HepG2 (cell line): ENCODE results near the gene PNMA3. TPM values are rescaled to one million over a fixed set of nuclear protein-coding genes. Genes with fewer than 3 reads are reported as not detected.
A peak's percentile ranks its signal among the peaks of the same experiment; 100 is the strongest.

Source experiments
- ATF5 ChIP-seq: sonication (generic); formaldehyde crosslinking; IDR thresholded peaks from 2 replicates; pipeline ENCODE4 v1.4.0; 2020; ENCODE audit warnings: mild to moderate bottlenecking, low read depth, missing genetic modification reagents
- DDIT3 ChIP-seq: sonication (generic); formaldehyde crosslinking; IDR thresholded peaks from 2 replicates; pipeline ENCODE4 v1.4.0; 2020; ENCODE audit warnings: mild to moderate bottlenecking, missing genetic modification reagents
- MYC ChIP-seq: sonication (generic); formaldehyde crosslinking; IDR thresholded peaks from 2 replicates; pipeline ENCODE4 v1.9.0; 2021; ENCODE audit warnings: missing genetic modification reagents, borderline replicate concordance
- NR2C2 ChIP-seq: sonication (generic); formaldehyde crosslinking; IDR thresholded peaks from 2 replicates; pipeline ENCODE4 v1.4.0; 2020; ENCODE audit warnings: missing genetic modification reagents, mild to moderate bottlenecking, moderate library complexity, borderline replicate concordance
- POLR2G ChIP-seq: fragments of 200-400 bp; formaldehyde crosslinking; IDR thresholded peaks from 2 replicates; pipeline ENCODE4 v1.6.1; 2018; ENCODE audit warnings: mild to moderate bottlenecking, low read depth, low read length, moderate library complexity
- SP2 ChIP-seq: sonication (generic); formaldehyde crosslinking; IDR thresholded peaks from 2 replicates; pipeline ENCODE4 v1.5.1; 2020; ENCODE audit warnings: mild to moderate bottlenecking, missing genetic modification reagents
- STAT5B ChIP-seq: sonication (generic); formaldehyde crosslinking; IDR thresholded peaks from 2 replicates; pipeline ENCODE4 v1.4.0; 2020; ENCODE audit warnings: missing genetic modification reagents
- TCF12 ChIP-seq, 2 experiments: fragments of 450-650 bp in 1 of 2; sonication (generic) in 1 of 2; formaldehyde crosslinking in 1 of 2; IDR thresholded peaks; 2 replicates each; pipeline versions ENCODE4 v1.6.1 to v1.8.0; 2017 to 2022; ENCODE audit warnings: antibody characterized with exemption in 1 of 2, mild to moderate bottlenecking in 1 of 2, missing genetic modification reagents in 1 of 2, moderate library complexity in 1 of 2
- ZBTB43 ChIP-seq: sonication (generic); formaldehyde crosslinking; conservative IDR thresholded peaks from 2 replicates; pipeline ENCODE4 v1.4.0; 2020; ENCODE audit warnings: missing genetic modification reagents
- ZNF362 ChIP-seq: sonication (generic); formaldehyde crosslinking; IDR thresholded peaks from 2 replicates; pipeline ENCODE4 v1.4.0; 2020; ENCODE audit warnings: missing genetic modification reagents, mild to moderate bottlenecking, borderline replicate concordance
- ZNF512B ChIP-seq: sonication (generic); formaldehyde crosslinking; IDR thresholded peaks from 2 replicates; pipeline ENCODE4 v1.5.1; 2020; ENCODE audit warnings: missing genetic modification reagents, mild to moderate bottlenecking, borderline replicate concordance
- ZNF619 ChIP-seq: sonication (generic); formaldehyde crosslinking; IDR thresholded peaks from 2 replicates; pipeline ENCODE4 v1.4.0; 2020; ENCODE audit warnings: mild to moderate bottlenecking, missing genetic modification reagents
- ZNF672 ChIP-seq: sonication (generic); formaldehyde crosslinking; IDR thresholded peaks from 2 replicates; pipeline ENCODE4 v1.8.1; 2022; ENCODE audit warnings: missing genetic modification reagents
- ZSCAN22 ChIP-seq: sonication (generic); formaldehyde crosslinking; IDR thresholded peaks from 2 replicates; pipeline ENCODE4 v1.4.0; 2020; ENCODE audit warnings: mild to moderate bottlenecking, missing genetic modification reagents
- polyA plus RNA-seq, 8 experiments: library from polyadenylated mRNA; depleted of rRNA in 3 of 8; stranded (reverse) in 7 of 8; unstranded in 1 of 8; fragments of >200 nt; fragmentation: Illumina TruSeq in 4 of 8; extraction: Trizol in 4 of 8; gene quantifications; 2 replicates each; pipeline versions ENCODE4 v1.2.1 to v1.2.3, GENCODE V29; 2011 to 2016; ENCODE audit warnings: low read depth in 4 of 8, missing spikeins in 1 of 8, mixed read lengths in 1 of 8; ENCODE audit not compliant: insufficient read depth in 1 of 8
- total RNA-seq, 5 experiments: library from RNA; depleted of rRNA; stranded (reverse); fragments of >200 nt; fragmentation: Illumina TruSeq; extraction: Trizol; gene quantifications; 2 replicates each; pipeline ENCODE4 v1.2.3, GENCODE V29; 2016; ENCODE audit warnings: low read depth in 1 of 5
- TF ChIP-seq, protein P1 (sequence below): sonication (generic); formaldehyde crosslinking; IDR thresholded peaks from 2 replicates; pipeline ENCODE4 v1.5.1; 2020; ENCODE audit warnings: missing genetic modification reagents, mild to moderate bottlenecking, borderline replicate concordance
- TF ChIP-seq, protein P2 (sequence below): fragments of 450-650 bp; IDR thresholded peaks from 2 replicates; pipeline ENCODE4 v1.6.1; 2016
- TF ChIP-seq, protein P3 (sequence below): sonication (generic); formaldehyde crosslinking; IDR thresholded peaks from 2 replicates; pipeline ENCODE4 v1.5.0; 2020; ENCODE audit warnings: missing genetic modification reagents, mild to moderate bottlenecking, borderline replicate concordance

Gene PNMA3
- total and polyA plus RNA-seq, 2 of the 13 experiments (the other 11 are each of a cell fraction or from before 2014, with no cell fraction given) = not detected

GRCh38 chrX:153102418-153102817 is 46.1 kb downstream of the PNMA3 start (continued):
- no peak for TF ChIP-seq ZBTB43 (CRISPR knock-in tag)
- no peak for TF ChIP-seq ZNF512B
- TF ChIP-seq DDIT3 (CRISPR knock-in tag) = no peak
- TF ChIP-seq SP2 (CRISPR knock-in tag) = no peak
- no peak for TF ChIP-seq POLR2G
- TF ChIP-seq NR2C2 (CRISPR knock-in tag) = peak; percentile 78; the same call in 1 of the 2 replicates
- TF ChIP-seq, protein P1, sequence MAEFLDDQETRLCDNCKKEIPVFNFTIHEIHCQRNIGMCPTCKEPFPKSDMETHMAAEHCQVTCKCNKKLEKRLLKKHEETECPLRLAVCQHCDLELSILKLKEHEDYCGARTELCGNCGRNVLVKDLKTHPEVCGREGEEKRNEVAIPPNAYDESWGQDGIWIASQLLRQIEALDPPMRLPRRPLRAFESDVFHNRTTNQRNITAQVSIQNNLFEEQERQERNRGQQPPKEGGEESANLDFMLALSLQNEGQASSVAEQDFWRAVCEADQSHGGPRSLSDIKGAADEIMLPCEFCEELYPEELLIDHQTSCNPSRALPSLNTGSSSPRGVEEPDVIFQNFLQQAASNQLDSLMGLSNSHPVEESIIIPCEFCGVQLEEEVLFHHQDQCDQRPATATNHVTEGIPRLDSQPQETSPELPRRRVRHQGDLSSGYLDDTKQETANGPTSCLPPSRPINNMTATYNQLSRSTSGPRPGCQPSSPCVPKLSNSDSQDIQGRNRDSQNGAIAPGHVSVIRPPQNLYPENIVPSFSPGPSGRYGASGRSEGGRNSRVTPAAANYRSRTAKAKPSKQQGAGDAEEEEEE = no peak
- TF ChIP-seq ZNF362 (CRISPR knock-in tag) = no peak
- TF ChIP-seq ATF5 (CRISPR knock-in tag) = no peak
- TF ChIP-seq ZSCAN22 (CRISPR knock-in tag) = no peak
- TF ChIP-seq MYC (CRISPR knock-in tag) = no peak
- TF ChIP-seq STAT5B (CRISPR knock-in tag) = no peak
- TF ChIP-seq, protein P2, sequence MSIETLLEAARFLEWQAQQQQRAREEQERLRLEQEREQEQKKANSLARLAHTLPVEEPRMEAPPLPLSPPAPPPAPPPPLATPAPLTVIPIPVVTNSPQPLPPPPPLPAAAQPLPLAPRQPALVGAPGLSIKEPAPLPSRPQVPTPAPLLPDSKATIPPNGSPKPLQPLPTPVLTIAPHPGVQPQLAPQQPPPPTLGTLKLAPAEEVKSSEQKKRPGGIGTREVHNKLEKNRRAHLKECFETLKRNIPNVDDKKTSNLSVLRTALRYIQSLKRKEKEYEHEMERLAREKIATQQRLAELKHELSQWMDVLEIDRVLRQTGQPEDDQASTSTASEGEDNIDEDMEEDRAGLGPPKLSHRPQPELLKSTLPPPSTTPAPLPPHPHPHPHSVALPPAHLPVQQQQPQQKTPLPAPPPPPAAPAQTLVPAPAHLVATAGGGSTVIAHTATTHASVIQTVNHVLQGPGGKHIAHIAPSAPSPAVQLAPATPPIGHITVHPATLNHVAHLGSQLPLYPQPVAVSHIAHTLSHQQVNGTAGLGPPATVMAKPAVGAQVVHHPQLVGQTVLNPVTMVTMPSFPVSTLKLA = peak; percentile 20; the same call in 1 of the 2 replicates
- no peak for TF ChIP-seq TCF12 (IDR thresholded peaks at IDR 0.05)
- no peak for TF ChIP-seq TCF12 (CRISPR knock-in tag; IDR thresholded peaks at IDR 0.05)
- no peak for TF ChIP-seq ZNF672
- TF ChIP-seq, protein P3, sequence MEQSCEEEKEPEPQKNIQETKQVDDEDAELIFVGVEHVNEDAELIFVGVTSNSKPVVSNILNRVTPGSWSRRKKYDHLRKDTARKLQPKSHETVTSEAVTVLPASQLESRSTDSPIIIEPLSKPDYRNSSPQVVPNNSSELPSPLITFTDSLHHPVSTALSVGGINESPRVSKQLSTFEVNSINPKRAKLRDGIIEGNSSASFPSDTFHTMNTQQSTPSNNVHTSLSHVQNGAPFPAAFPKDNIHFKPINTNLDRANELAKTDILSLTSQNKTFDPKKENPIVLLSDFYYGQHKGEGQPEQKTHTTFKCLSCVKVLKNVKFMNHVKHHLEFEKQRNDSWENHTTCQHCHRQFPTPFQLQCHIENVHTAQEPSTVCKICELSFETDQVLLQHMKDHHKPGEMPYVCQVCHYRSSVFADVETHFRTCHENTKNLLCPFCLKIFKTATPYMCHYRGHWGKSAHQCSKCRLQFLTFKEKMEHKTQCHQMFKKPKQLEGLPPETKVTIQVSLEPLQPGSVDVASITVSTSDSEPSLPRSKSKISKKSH = no peak
- TF ChIP-seq ZNF619 = no peak
